HepG2 (cell line): ENCODE data around the gene PYCR2.

Experiments
- CTCF ChIP-seq: sonication (generic); formaldehyde crosslinking; IDR thresholded peaks from 2 replicates; pipeline ENCODE4 v1.5.0; 2020; ENCODE audit warnings: mild to moderate bottlenecking, missing genetic modification reagents, moderate library complexity
- DMTF1 ChIP-seq: sonication (generic); formaldehyde crosslinking; IDR thresholded peaks from 2 replicates; pipeline ENCODE4 v1.4.0; 2020; ENCODE audit warnings: mild to moderate bottlenecking, missing genetic modification reagents
- EP300 ChIP-seq, 3 experiments: sonication (generic) in 1 of 3; formaldehyde crosslinking in 1 of 3; IDR thresholded peaks; 2 replicates each; pipeline versions ENCODE4 v1.5.1 to v1.6.1; 2011 to 2020; ENCODE audit warnings: low read depth in 2 of 3, low read length in 2 of 3, borderline replicate concordance in 1 of 3, improper control_type of control experiment in 1 of 3, mild to moderate bottlenecking in 1 of 3, missing genetic modification reagents in 1 of 3, moderate library complexity in 1 of 3
- MEIS2 ChIP-seq: sonication (generic); formaldehyde crosslinking; IDR thresholded peaks from 2 replicates; pipeline ENCODE4 v1.9.0; 2021; ENCODE audit warnings: mild to moderate bottlenecking, missing genetic modification reagents
- PHF21A ChIP-seq: sonication (generic); formaldehyde crosslinking; IDR thresholded peaks from 2 replicates; pipeline ENCODE4 v1.5.0; 2020; ENCODE audit warnings: mild to moderate bottlenecking, missing genetic modification reagents
- RNF2 ChIP-seq: fragments of 450-650 bp; conservative IDR thresholded peaks from 2 replicates; pipeline ENCODE4 v1.6.1; 2016; ENCODE audit warnings: low read depth
- THAP9 ChIP-seq: sonication (generic); formaldehyde crosslinking; IDR thresholded peaks from 2 replicates; pipeline ENCODE4; 2020; ENCODE audit warnings: missing genetic modification reagents, mild to moderate bottlenecking, borderline replicate concordance
- ZBTB21 ChIP-seq: sonication (generic); formaldehyde crosslinking; IDR thresholded peaks from 2 replicates; pipeline ENCODE4 v1.4.0; 2020; ENCODE audit warnings: missing genetic modification reagents
- ZNF333 ChIP-seq: sonication (generic); formaldehyde crosslinking; IDR thresholded peaks from 2 replicates; pipeline ENCODE4 v1.4.0; 2020; ENCODE audit warnings: mild to moderate bottlenecking, missing genetic modification reagents, borderline replicate concordance
- ZNF33A ChIP-seq: sonication (generic); formaldehyde crosslinking; IDR thresholded peaks from 2 replicates; pipeline ENCODE4 v1.5.1; 2020; ENCODE audit warnings: missing genetic modification reagents, mild to moderate bottlenecking, moderate library complexity, borderline replicate concordance
- ZNF350 ChIP-seq: sonication (generic); formaldehyde crosslinking; IDR thresholded peaks from 2 replicates; pipeline ENCODE4 v1.4.0; 2020; ENCODE audit warnings: mild to moderate bottlenecking, low read depth, missing genetic modification reagents, borderline replicate concordance
- ZNF766 ChIP-seq: sonication (generic); formaldehyde crosslinking; IDR thresholded peaks from 2 replicates; pipeline ENCODE4 v1.5.0; 2020; ENCODE audit warnings: missing genetic modification reagents, borderline replicate concordance
- TF ChIP-seq, protein P1 (sequence below): sonication (generic); formaldehyde crosslinking; IDR thresholded peaks from 2 replicates; pipeline ENCODE4 v1.4.0; 2020; ENCODE audit warnings: missing genetic modification reagents
- TF ChIP-seq, protein P2 (sequence below): sonication (generic); formaldehyde crosslinking; IDR thresholded peaks from 2 replicates; pipeline ENCODE4 v1.5.0; 2020; ENCODE audit warnings: mild to moderate bottlenecking, missing genetic modification reagents, borderline replicate concordance

GRCh38 chr1:225870911-225871310 lies 53.1 kb downstream of the PYCR2 start:
- TF ChIP-seq ZNF350 (CRISPR knock-in tag) (no peak), CTCF (CRISPR knock-in tag) (no peak), PHF21A (CRISPR knock-in tag) (no peak), MEIS2 (CRISPR knock-in tag) (no peak), RNF2 (no peak), ZBTB21 (no peak), THAP9 (CRISPR knock-in tag) (no peak), DMTF1 (no peak), ZNF33A (CRISPR knock-in tag) (no peak), ZNF333 (no peak), ZNF766 (CRISPR knock-in tag) (no peak), EP300 (IDR thresholded peaks at IDR 0.05; ENCODE audit: low read depth in 2 of 2, low read length in 2 of 2) (no peak), EP300 (CRISPR knock-in tag; IDR thresholded peaks at IDR 0.05; ENCODE audit: borderline replicate concordance) (no peak)
- TF ChIP-seq, protein P1, sequence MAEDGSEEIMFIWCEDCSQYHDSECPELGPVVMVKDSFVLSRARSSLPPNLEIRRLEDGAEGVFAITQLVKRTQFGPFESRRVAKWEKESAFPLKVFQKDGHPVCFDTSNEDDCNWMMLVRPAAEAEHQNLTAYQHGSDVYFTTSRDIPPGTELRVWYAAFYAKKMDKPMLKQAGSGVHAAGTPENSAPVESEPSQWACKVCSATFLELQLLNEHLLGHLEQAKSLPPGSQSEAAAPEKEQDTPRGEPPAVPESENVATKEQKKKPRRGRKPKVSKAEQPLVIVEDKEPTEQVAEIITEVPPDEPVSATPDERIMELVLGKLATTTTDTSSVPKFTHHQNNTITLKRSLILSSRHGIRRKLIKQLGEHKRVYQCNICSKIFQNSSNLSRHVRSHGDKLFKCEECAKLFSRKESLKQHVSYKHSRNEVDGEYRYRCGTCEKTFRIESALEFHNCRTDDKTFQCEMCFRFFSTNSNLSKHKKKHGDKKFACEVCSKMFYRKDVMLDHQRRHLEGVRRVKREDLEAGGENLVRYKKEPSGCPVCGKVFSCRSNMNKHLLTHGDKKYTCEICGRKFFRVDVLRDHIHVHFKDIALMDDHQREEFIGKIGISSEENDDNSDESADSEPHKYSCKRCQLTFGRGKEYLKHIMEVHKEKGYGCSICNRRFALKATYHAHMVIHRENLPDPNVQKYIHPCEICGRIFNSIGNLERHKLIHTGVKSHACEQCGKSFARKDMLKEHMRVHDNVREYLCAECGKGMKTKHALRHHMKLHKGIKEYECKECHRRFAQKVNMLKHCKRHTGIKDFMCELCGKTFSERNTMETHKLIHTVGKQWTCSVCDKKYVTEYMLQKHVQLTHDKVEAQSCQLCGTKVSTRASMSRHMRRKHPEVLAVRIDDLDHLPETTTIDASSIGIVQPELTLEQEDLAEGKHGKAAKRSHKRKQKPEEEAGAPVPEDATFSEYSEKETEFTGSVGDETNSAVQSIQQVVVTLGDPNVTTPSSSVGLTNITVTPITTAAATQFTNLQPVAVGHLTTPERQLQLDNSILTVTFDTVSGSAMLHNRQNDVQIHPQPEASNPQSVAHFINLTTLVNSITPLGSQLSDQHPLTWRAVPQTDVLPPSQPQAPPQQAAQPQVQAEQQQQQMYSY (CRISPR knock-in tag): no peak
- TF ChIP-seq, protein P2, sequence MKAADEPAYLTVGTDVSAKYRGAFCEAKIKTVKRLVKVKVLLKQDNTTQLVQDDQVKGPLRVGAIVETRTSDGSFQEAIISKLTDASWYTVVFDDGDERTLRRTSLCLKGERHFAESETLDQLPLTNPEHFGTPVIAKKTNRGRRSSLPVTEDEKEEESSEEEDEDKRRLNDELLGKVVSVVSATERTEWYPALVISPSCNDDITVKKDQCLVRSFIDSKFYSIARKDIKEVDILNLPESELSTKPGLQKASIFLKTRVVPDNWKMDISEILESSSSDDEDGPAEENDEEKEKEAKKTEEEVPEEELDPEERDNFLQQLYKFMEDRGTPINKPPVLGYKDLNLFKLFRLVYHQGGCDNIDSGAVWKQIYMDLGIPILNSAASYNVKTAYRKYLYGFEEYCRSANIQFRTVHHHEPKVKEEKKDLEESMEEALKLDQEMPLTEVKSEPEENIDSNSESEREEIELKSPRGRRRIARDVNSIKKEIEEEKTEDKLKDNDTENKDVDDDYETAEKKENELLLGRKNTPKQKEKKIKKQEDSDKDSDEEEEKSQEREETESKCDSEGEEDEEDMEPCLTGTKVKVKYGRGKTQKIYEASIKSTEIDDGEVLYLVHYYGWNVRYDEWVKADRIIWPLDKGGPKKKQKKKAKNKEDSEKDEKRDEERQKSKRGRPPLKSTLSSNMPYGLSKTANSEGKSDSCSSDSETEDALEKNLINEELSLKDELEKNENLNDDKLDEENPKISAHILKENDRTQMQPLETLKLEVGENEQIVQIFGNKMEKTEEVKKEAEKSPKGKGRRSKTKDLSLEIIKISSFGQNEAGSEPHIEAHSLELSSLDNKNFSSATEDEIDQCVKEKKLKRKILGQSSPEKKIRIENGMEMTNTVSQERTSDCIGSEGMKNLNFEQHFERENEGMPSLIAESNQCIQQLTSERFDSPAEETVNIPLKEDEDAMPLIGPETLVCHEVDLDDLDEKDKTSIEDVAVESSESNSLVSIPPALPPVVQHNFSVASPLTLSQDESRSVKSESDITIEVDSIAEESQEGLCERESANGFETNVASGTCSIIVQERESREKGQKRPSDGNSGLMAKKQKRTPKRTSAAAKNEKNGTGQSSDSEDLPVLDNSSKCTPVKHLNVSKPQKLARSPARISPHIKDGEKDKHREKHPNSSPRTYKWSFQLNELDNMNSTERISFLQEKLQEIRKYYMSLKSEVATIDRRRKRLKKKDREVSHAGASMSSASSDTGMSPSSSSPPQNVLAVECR (CRISPR knock-in tag): no peak
